ENCODE measurements around the gene LMAN2L. TPM values are rescaled to one million over a fixed set of nuclear protein-coding genes. Genes with fewer than 3 reads are reported as not detected.

Gene LMAN2L
- polyA plus RNA-seq, 3 donors, result 7.9 to 22.4 (median 16.6) TPM

- Histone ChIP-seq H3K27me3 (ENCODE audit: control insufficient read depth in 2 of 2, insufficient read depth in 2 of 2, low read length in 2 of 2) (no peaks in the 10 kb centered on the region), H3K4me1 (ENCODE audit: control insufficient read depth in 1 of 2, insufficient read depth in 2 of 2, low read length in 2 of 2) (no peaks in the 10 kb centered on the region), H3K27ac (ENCODE audit: low read depth in 1 of 2, low read length in 2 of 2) (no peak overlapping the region), H3K9ac (ENCODE audit: insufficient read depth, low read length, poor library complexity, severe bottlenecking) (no peak overlapping the region), H2AFZ (ENCODE audit: insufficient read depth, low read depth, low read length, poor library complexity, severe bottlenecking) (no peak overlapping the region), H3K4me2 (replicated peaks; ENCODE audit: extremely low read depth, low read length, poor library complexity, severe bottlenecking) (no peak overlapping the region), H3K4me3 (replicated peaks in 1 of 3; ENCODE audit: low read depth in 2 of 3, low read length in 3 of 3) (no peak overlapping the region), H3K9me3 (replicated peaks in 1 of 2; ENCODE audit: control insufficient read depth in 1 of 2, insufficient read depth in 1 of 2, low read length in 2 of 2) (no peaks in the 10 kb centered on the region), H3K79me2 (ENCODE audit: insufficient read depth, low read length) (no peaks in the 10 kb centered on the region), H3K36me3 (replicated peaks in 1 of 2; ENCODE audit: control insufficient read depth in 1 of 2, insufficient read depth in 2 of 2, low read length in 2 of 2) (no peaks in the 10 kb centered on the region), H4K20me1 (ENCODE audit: insufficient read depth, low read length) (no peaks in the 10 kb centered on the region)
- Mint-ChIP-seq H3K36me3 (no peaks in the 10 kb centered on the region), H3K27me3 (ENCODE audit: low read depth in 3 of 3) (peaks cover 0 to 2% (median 1%) of the 10 kb centered on the region in 3 donors), H3K9me3 (peaks cover 0 to 1% (median 0%) of the 10 kb centered on the region in 7 donors), H3K4me1 (no peaks in the 10 kb centered on the region), H3K27ac (no peak overlapping the region), H3K4me3 (no peak overlapping the region)
- TF ChIP-seq, protein P1, sequence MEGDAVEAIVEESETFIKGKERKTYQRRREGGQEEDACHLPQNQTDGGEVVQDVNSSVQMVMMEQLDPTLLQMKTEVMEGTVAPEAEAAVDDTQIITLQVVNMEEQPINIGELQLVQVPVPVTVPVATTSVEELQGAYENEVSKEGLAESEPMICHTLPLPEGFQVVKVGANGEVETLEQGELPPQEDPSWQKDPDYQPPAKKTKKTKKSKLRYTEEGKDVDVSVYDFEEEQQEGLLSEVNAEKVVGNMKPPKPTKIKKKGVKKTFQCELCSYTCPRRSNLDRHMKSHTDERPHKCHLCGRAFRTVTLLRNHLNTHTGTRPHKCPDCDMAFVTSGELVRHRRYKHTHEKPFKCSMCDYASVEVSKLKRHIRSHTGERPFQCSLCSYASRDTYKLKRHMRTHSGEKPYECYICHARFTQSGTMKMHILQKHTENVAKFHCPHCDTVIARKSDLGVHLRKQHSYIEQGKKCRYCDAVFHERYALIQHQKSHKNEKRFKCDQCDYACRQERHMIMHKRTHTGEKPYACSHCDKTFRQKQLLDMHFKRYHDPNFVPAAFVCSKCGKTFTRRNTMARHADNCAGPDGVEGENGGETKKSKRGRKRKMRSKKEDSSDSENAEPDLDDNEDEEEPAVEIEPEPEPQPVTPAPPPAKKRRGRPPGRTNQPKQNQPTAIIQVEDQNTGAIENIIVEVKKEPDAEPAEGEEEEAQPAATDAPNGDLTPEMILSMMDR (IDR thresholded peaks at IDR 0.05), result no peak
- intact Hi-C loops (cut with micrococcal nuclease), result no loop called here
- no peak for DNase-seq
- 82% methylated on average over 11 of the region's 13 CpGs for WGBS (ENCODE audit: insufficient coverage)
Observed at GRCh38 chr2:96694816-96695455, 44.9 kb downstream of the LMAN2L start.

DNA sequence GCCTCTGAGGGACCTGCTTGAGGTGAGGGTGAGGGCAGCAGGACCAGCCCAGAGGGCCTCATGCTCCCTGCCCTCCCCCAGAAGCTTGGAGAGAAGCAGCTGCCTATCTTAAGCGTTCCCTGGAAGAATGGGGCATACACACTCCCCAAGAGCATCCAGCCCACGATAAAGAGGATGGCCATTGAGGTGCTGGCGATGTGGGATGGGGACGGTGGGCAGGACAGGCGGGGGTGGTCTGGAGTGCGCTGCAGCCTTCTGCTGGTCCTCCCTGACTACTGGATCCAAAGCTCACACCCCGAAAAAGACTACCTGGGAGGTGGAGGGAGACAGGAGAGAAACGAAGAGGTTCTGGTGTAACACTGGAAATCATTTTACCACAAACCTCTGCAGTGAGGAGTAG is 45.6 kb downstream of the LMAN2L start:
- H3K9me3 ChIP-seq (replicated peaks in 1 of 2; ENCODE audit: control insufficient read depth in 1 of 2, insufficient read depth in 1 of 2, low read length in 2 of 2), result no peaks in the 10 kb centered on the region
- H3K9ac ChIP-seq (ENCODE audit: insufficient read depth, low read length, poor library complexity, severe bottlenecking), result no peak overlapping the region
- TF ChIP-seq, protein P1 (IDR thresholded peaks at IDR 0.05), result no peak
- no peak overlapping the region for H3K4me3 Mint-ChIP-seq
- H3K27me3 Mint-ChIP-seq (ENCODE audit: low read depth in 3 of 3), result peaks cover 0 to 2% (median 1%) of the 10 kb centered on the region in 3 donors
- H3K4me3 ChIP-seq (replicated peaks in 1 of 3; ENCODE audit: low read depth in 2 of 3, low read length in 3 of 3), result no peak overlapping the region
- no peak overlapping the region for H3K27ac Mint-ChIP-seq
- peaks cover 0 to 1% (median 0%) of the 10 kb centered on the region in 7 donors for H3K9me3 Mint-ChIP-seq
- DNase-seq, result no peak
- H4K20me1 ChIP-seq (ENCODE audit: insufficient read depth, low read length), result no peaks in the 10 kb centered on the region
- H3K27ac ChIP-seq (ENCODE audit: low read depth in 1 of 2, low read length in 2 of 2), result no peak overlapping the region
- H3K36me3 Mint-ChIP-seq, result no peaks in the 10 kb centered on the region
- WGBS (ENCODE audit: insufficient coverage), result 100% methylated on average over 1 of the region's 8 CpGs
- H3K79me2 ChIP-seq (ENCODE audit: insufficient read depth, low read length), result no peaks in the 10 kb centered on the region
- H3K4me1 ChIP-seq (ENCODE audit: control insufficient read depth in 1 of 2, insufficient read depth in 2 of 2, low read length in 2 of 2), result no peaks in the 10 kb centered on the region
- no peak overlapping the region for H2AFZ ChIP-seq (ENCODE audit: insufficient read depth, low read depth, low read length, poor library complexity, severe bottlenecking)
- H3K4me2 ChIP-seq (replicated peaks; ENCODE audit: extremely low read depth, low read length, poor library complexity, severe bottlenecking), result no peak overlapping the region
- no peaks in the 10 kb centered on the region for H3K36me3 ChIP-seq (replicated peaks in 1 of 2; ENCODE audit: control insufficient read depth in 1 of 2, insufficient read depth in 2 of 2, low read length in 2 of 2)
- intact Hi-C loops (cut with micrococcal nuclease), result no loop called here
- H3K4me1 Mint-ChIP-seq, result no peaks in the 10 kb centered on the region
- no peaks in the 10 kb centered on the region for H3K27me3 ChIP-seq (ENCODE audit: control insufficient read depth in 2 of 2, insufficient read depth in 2 of 2, low read length in 2 of 2)

Measured in CD14-positive monocyte (primary cell).